T-helper 22 cell (primary cell): ENCODE measurements around the gene EYA4.
"Not testable (repeated sequence)": the region's sequence is repeated elsewhere in the genome, so short reads cannot be mapped to it uniquely, and the experiment has no call there.

Source experiments
- DNase-seq: peaks from one replicate; pipeline ENCODE4 v3.0.0-alpha.2; 2020; ENCODE audit warnings: low read depth

Gene EYA4

GRCh38 chr6:133352046-133352445 is 110.9 kb downstream of the EYA4 start:
- no peak for DNase-seq

GRCh38 chr6:133353061-133353460 is 111.9 kb downstream of the EYA4 start:
- no peak for DNase-seq

- no peak for DNase-seq
Measured at GRCh38 chr6:133355922-133356321, 114.8 kb downstream of the EYA4 start.

- DNase-seq = no peak
Measured at GRCh38 chr6:133358574-133359150, 117.5 kb downstream of the EYA4 start.

- no peak for DNase-seq
Measured at GRCh38 chr6:133359256-133359655, 118.1 kb downstream of the EYA4 start.

- no peak for DNase-seq
Measured at GRCh38 chr6:133359760-133360159, 118.6 kb downstream of the EYA4 start.

- no peak for DNase-seq
Measured at GRCh38 chr6:133360194-133360593, 119.0 kb downstream of the EYA4 start.

- no peak for DNase-seq
Measured at GRCh38 chr6:133362813-133363212, 121.7 kb downstream of the EYA4 start.

GRCh38 chr6:133368664-133369063 is 127.5 kb downstream of the EYA4 start:
- DNase-seq = no peak

- no peak for DNase-seq
Measured at GRCh38 chr6:133369773-133370272, 128.7 kb downstream of the EYA4 start.

GRCh38 chr6:133376743-133377142 is 135.6 kb downstream of the EYA4 start:
- no peak for DNase-seq

- DNase-seq = no peak
Measured at GRCh38 chr6:133377219-133377618, 136.1 kb downstream of the EYA4 start.

- no peak for DNase-seq
Measured at GRCh38 chr6:133380047-133380446, 138.9 kb downstream of the EYA4 start.

- no peak for DNase-seq
Measured at GRCh38 chr6:133380723-133381122, 139.6 kb downstream of the EYA4 start.

GRCh38 chr6:133388731-133389130 is 147.6 kb downstream of the EYA4 start:
- DNase-seq = no peak

- DNase-seq = no peak
Measured at GRCh38 chr6:133390168-133390567, 149.0 kb downstream of the EYA4 start.

- no peak for DNase-seq
Measured at GRCh38 chr6:133392015-133392414, 150.9 kb downstream of the EYA4 start.

- DNase-seq = no peak
Measured at GRCh38 chr6:133392641-133393040, 151.5 kb downstream of the EYA4 start.

GRCh38 chr6:133393891-133394290 is 152.7 kb downstream of the EYA4 start:
- no peak for DNase-seq

- DNase-seq = no peak
Measured at GRCh38 chr6:133394630-133395029, 153.5 kb downstream of the EYA4 start.

- no peak for DNase-seq
Measured at GRCh38 chr6:133396233-133396983, 155.3 kb downstream of the EYA4 start.

- DNase-seq = no peak
Measured at GRCh38 chr6:133396984-133397348, 155.8 kb downstream of the EYA4 start.

GRCh38 chr6:133397601-133398000 is 156.4 kb downstream of the EYA4 start:
- DNase-seq = not testable (repeated sequence)

- DNase-seq = no peak
Measured at GRCh38 chr6:133399426-133399825, 158.3 kb downstream of the EYA4 start.
